PC-3 (cell line): ENCODE results near the gene NUDT7. TPM values are rescaled to one million over a fixed set of nuclear protein-coding genes. Genes with fewer than 3 reads are reported as not detected.

Experiments used
- ATAC-seq: fragments of 200-7000 bp; cut with Tn5 transposase; 2 replicates; pipeline ENCODE4 v1.9.1; 2020; ENCODE audit warnings: mild to moderate bottlenecking, moderate library complexity
- BruUV-seq: library from RNA; stranded (reverse); fragments of 400-500 nt; replicated peaks from 2 replicates; lab custom pipeline; 2021; lab: Mats Ljungman, UMichigan
- CTCF ChIA-PET: fragments of 300-600 bp; sonication (Branson Sonifier 250); formaldehyde crosslinking; loops from one replicate; lab custom pipeline; 2022; ENCODE audit warnings: antibody characterized with exemption; lab: Charles Lee
- POLR2A ChIA-PET: fragments of 300-600 bp; sonication (Branson Sonifier 250); formaldehyde crosslinking; loops from one replicate; lab custom pipeline; 2022; ENCODE audit warnings: antibody characterized with exemption; ENCODE audit not compliant: unreplicated experiment; lab: Charles Lee
- DNase-seq: peaks from one replicate; pipeline ENCODE4 v3.0.0-alpha.2; 2015
- H2AFZ ChIP-seq: fragments of 300-600 bp; sonication (generic); 2 replicates; pipeline ENCODE4 v1.6.0; 2016; ENCODE audit warnings: antibody characterized with exemption, low read length
- H3F3A ChIP-seq: fragments of 300-600 bp; sonication (generic); one replicate; pipeline ENCODE4 v1.6.0; 2017; ENCODE audit warnings: antibody characterized with exemption, low read length, control low read depth, mild to moderate bottlenecking; ENCODE audit not compliant: unreplicated experiment
- H3K27ac ChIP-seq: fragments of 300-600 bp; sonication (generic); 2 replicates; pipeline ENCODE4 v1.5.1; 2016; ENCODE audit warnings: mild to moderate bottlenecking, low read length
- H3K27me3 ChIP-seq: fragments of 300-600 bp; sonication (generic); 2 replicates; pipeline ENCODE4 v1.6.1; 2016; ENCODE audit warnings: low read length, mixed read lengths
- H3K36me3 ChIP-seq: fragments of 300-600 bp; sonication (generic); 2 replicates; pipeline ENCODE4 v1.6.1; 2016; ENCODE audit warnings: low read depth, mixed run types, low read length, mixed read lengths
- H3K4me1 ChIP-seq: fragments of 300-600 bp; sonication (generic); 2 replicates; pipeline ENCODE4 v1.5.1; 2016; ENCODE audit warnings: low read length; ENCODE audit not compliant: insufficient read depth
- H3K4me2 ChIP-seq: fragments of 300-600 bp; sonication (generic); 2 replicates; pipeline ENCODE4 v1.6.0; 2016; ENCODE audit warnings: low read length
- H3K4me3 ChIP-seq: fragments of 300-600 bp; sonication (generic); 2 replicates; pipeline ENCODE4 v1.5.1; 2016; ENCODE audit warnings: mild to moderate bottlenecking, low read length, mixed read lengths
- H3K79me2 ChIP-seq: fragments of 300-600 bp; sonication (generic); 2 replicates; pipeline ENCODE4 v1.6.1; 2017; ENCODE audit warnings: low read length, mixed read lengths
- H3K9ac ChIP-seq: fragments of 300-600 bp; sonication (generic); 2 replicates; pipeline ENCODE4 v1.6.0; 2016; ENCODE audit warnings: mild to moderate bottlenecking, low read length
- H3K9me2 ChIP-seq: fragments of 300-600 bp; sonication (generic); replicated peaks from 2 replicates; pipeline ENCODE4 v1.6.1; 2016; ENCODE audit warnings: mixed run types, low read length, mixed read lengths
- H3K9me3 ChIP-seq: fragments of 300-600 bp; sonication (generic); 2 replicates; pipeline ENCODE4 v1.6.1; 2016; ENCODE audit warnings: low read length, mixed read lengths
- H4K20me1 ChIP-seq: fragments of 300-600 bp; sonication (generic); 2 replicates; pipeline ENCODE4 v1.6.1; 2016; ENCODE audit warnings: low read length, mixed read lengths
- EZH2 ChIP-seq: fragments of 300-600 bp; sonication (generic); IDR thresholded peaks from one replicate; pipeline ENCODE4 v1.6.1; 2017; ENCODE audit warnings: antibody characterized with exemption, mild to moderate bottlenecking, low read length; ENCODE audit not compliant: unreplicated experiment
- EZH2phosphoT487 ChIP-seq: fragments of 300-600 bp; sonication (generic); IDR thresholded peaks from 2 replicates; pipeline ENCODE4 v1.6.1; 2018; ENCODE audit warnings: mild to moderate bottlenecking, antibody characterized with exemption, low read length, borderline replicate concordance
- intact Hi-C: fragments of 100-400 bp; cut with micrococcal nuclease; formaldehyde crosslinking; loops from 2 replicates; pipeline ENCODE4 v1.9.0; 2023
- total RNA-seq: library from RNA; depleted of rRNA; stranded (reverse); fragments of >200 nt; gene quantifications from 2 replicates; pipeline ENCODE4 v1.2.3, GENCODE V29; 2014
- TF ChIP-seq, protein P1 (sequence below): fragments of 300-600 bp; sonication (generic); conservative IDR thresholded peaks from 2 replicates; pipeline ENCODE4 v1.5.1; 2017; ENCODE audit warnings: antibody characterized with exemption, low read depth, mild to moderate bottlenecking, low read length

Gene NUDT7
- total RNA-seq, 1 experiment from 2014 or later = not detected

DNA sequence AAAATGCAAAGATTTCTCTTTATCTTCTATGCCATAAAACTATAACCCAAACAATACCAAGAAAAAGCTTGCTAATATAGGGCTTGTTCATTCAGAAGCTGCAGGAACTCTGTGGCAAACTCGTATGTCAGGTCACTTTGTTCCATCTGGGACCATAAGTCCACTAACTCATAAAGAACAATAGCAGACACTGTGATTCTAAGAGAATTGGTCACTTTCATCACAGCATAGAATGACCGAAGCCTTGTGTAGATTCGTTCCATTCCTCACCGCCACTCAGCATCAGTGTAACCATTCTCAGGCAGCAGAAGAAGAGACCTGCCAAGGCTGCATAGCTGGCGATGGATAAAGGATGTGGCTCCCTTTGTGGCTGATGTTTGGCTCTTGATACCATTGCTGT is 35.7 kb downstream of the NUDT7 start:
- H3K4me3 ChIP-seq = no peak overlapping the region
- no peak overlapping the region for H3K9ac ChIP-seq
- H3K4me1 ChIP-seq = no peaks in the 10 kb centered on the region
- no peaks in the 10 kb centered on the region for H3K27me3 ChIP-seq
- no peak overlapping the region for H3K4me2 ChIP-seq
- H3K79me2 ChIP-seq = no peaks in the 10 kb centered on the region
- no peak overlapping the region for H3K27ac ChIP-seq
- intact Hi-C loops = no loop called here
- no peaks in the 10 kb centered on the region for H3K36me3 ChIP-seq
- H3K9me2 ChIP-seq = no peaks in the 10 kb centered on the region
- POLR2A ChIA-PET = no interaction called here
- CTCF ChIA-PET = no interaction called here
- no peaks in the 10 kb centered on the region for H4K20me1 ChIP-seq
- TF ChIP-seq EZH2phosphoT487 = no peak
- TF ChIP-seq, protein P1, sequence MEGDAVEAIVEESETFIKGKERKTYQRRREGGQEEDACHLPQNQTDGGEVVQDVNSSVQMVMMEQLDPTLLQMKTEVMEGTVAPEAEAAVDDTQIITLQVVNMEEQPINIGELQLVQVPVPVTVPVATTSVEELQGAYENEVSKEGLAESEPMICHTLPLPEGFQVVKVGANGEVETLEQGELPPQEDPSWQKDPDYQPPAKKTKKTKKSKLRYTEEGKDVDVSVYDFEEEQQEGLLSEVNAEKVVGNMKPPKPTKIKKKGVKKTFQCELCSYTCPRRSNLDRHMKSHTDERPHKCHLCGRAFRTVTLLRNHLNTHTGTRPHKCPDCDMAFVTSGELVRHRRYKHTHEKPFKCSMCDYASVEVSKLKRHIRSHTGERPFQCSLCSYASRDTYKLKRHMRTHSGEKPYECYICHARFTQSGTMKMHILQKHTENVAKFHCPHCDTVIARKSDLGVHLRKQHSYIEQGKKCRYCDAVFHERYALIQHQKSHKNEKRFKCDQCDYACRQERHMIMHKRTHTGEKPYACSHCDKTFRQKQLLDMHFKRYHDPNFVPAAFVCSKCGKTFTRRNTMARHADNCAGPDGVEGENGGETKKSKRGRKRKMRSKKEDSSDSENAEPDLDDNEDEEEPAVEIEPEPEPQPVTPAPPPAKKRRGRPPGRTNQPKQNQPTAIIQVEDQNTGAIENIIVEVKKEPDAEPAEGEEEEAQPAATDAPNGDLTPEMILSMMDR = no peak
- no peak for TF ChIP-seq EZH2
- DNase-seq (no peak), ATAC-seq (no peak)
- no peak overlapping the region for H2AFZ ChIP-seq
- no TSS peak for BruUV-seq
- H3K9me3 ChIP-seq = no peaks in the 10 kb centered on the region
- H3F3A ChIP-seq = no peaks in the 10 kb centered on the region

DNA sequence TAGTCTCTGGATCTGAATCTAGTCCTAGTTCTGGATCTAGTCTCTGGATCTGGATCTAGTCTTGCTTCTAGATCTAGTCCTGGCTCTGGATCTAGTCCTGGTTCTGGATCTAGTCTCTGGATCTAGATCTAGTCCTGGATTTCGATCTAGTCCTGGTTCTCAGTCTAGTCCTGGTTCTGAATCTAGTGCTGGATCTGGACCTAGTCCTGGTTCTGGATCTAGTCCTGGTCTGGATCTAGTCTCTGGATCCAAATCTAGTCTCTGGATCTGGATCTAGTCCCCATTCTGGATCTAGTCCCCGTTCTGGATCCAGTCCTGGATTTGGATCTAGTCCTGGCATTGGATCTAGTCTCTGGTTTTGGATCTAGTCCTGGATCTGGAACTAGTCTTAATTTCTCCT is 36.2 kb downstream of the NUDT7 start:
- DNase-seq (no peak), ATAC-seq (no peak)
- no peak overlapping the region for H3K4me3 ChIP-seq
- no peak overlapping the region for H2AFZ ChIP-seq
- no peaks in the 10 kb centered on the region for H3K27me3 ChIP-seq
- H4K20me1 ChIP-seq = no peaks in the 10 kb centered on the region
- no peaks in the 10 kb centered on the region for H3K79me2 ChIP-seq
- H3K4me1 ChIP-seq = no peaks in the 10 kb centered on the region
- intact Hi-C loops = no loop called here
- H3F3A ChIP-seq = no peaks in the 10 kb centered on the region
- ChIA-PET POLR2A (no interaction called here), CTCF (no interaction called here)
- H3K9me2 ChIP-seq = no peaks in the 10 kb centered on the region
- H3K4me2 ChIP-seq = no peak overlapping the region
- no peak overlapping the region for H3K27ac ChIP-seq
- no peaks in the 10 kb centered on the region for H3K9me3 ChIP-seq
- H3K9ac ChIP-seq = no peak overlapping the region
- no peak for TF ChIP-seq EZH2phosphoT487
- TF ChIP-seq, protein P1 = no peak
- no peak for TF ChIP-seq EZH2
- no peaks in the 10 kb centered on the region for H3K36me3 ChIP-seq
- no TSS peak for BruUV-seq

DNA sequence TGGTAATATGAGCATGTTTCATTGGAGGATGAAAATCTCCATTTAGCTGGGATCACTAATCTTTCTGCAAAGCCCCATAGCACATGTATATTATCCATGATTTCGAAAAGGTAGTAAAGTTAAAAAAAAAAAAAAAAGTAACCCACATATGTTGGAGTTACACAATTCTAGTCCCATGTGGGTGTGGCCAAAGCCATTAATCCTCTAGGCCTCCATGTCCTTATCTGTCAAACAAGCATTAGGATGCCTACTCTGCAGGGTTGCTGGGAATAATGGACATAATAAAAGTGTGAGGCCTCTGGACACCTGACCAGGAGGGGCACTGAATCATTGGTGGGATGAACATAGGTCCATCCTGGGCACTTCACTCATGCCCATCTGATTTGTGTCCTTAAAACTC is 36.9 kb downstream of the NUDT7 start:
- POLR2A ChIA-PET = no interaction called here
- Histone ChIP-seq H4K20me1 (no peaks in the 10 kb centered on the region), H3F3A (no peaks in the 10 kb centered on the region), H3K36me3 (no peaks in the 10 kb centered on the region), H3K27ac (no peak overlapping the region), H3K9me3 (no peaks in the 10 kb centered on the region), H2AFZ (no peak overlapping the region), H3K27me3 (no peaks in the 10 kb centered on the region), H3K9ac (no peak overlapping the region), H3K4me3 (no peak overlapping the region), H3K9me2 (no peaks in the 10 kb centered on the region), H3K79me2 (no peaks in the 10 kb centered on the region), H3K4me2 (no peak overlapping the region), H3K4me1 (no peaks in the 10 kb centered on the region)
- intact Hi-C loops = no loop called here
- BruUV-seq = no TSS peak
- DNase-seq (no peak), ATAC-seq (no peak)
- TF ChIP-seq EZH2phosphoT487 (no peak), EZH2 (no peak)
- TF ChIP-seq, protein P1 = no peak
- CTCF ChIA-PET = no interaction called here
